Natural killer cell (primary cell): ENCODE data around the gene SAXO1. TPM values are rescaled to one million over a fixed set of nuclear protein-coding genes. Genes with fewer than 3 reads are reported as not detected.

ENCODE experiments used
- ATAC-seq, 3 donors: fragments of 150-1000 bp in 2 of 3; fragments of 200-7000 bp in 1 of 3; cut with Tn5 transposase; 1 replicate in 1 of 3; 2 replicates in 2 of 3; pipeline ENCODE4 v1.10.0; 2021; ENCODE audit warnings: mild to moderate bottlenecking in 2 of 3, moderate library complexity in 2 of 3
- DNase-seq, 2 donors: peaks; one replicate each; pipeline versions ENCODE4 v3.0.0 to v3.0.0-alpha.2; 2013 to 2021; ENCODE audit warnings: mixed read lengths in 1 of 2
- H3K27ac ChIP-seq: one replicate; pipeline ENCODE4 v1.5.1; 2013; ENCODE audit warnings: mild to moderate bottlenecking, low read length
- H3K27me3 ChIP-seq: one replicate; pipeline ENCODE4 v1.6.1; 2013; ENCODE audit warnings: low read length; ENCODE audit not compliant: control insufficient read depth, insufficient read depth
- H3K36me3 ChIP-seq: one replicate; pipeline ENCODE4 v1.6.1; 2013; ENCODE audit warnings: low read length; ENCODE audit not compliant: control insufficient read depth, insufficient read depth
- H3K4me1 ChIP-seq: one replicate; pipeline ENCODE4 v1.6.1; 2013; ENCODE audit warnings: low read length; ENCODE audit not compliant: control insufficient read depth, insufficient read depth
- H3K4me3 ChIP-seq: one replicate; pipeline ENCODE4 v1.5.1; 2013; ENCODE audit warnings: low read length
- H3K9me3 ChIP-seq: one replicate; pipeline ENCODE4 v1.6.1; 2013; ENCODE audit warnings: low read length; ENCODE audit not compliant: control insufficient read depth, insufficient read depth
- H3K27ac Mint-ChIP-seq, 2 donors: one replicate each; pipeline ENCODE4 v1.8.0; 2022; ENCODE audit warnings: mild to moderate bottlenecking in 2 of 2, mixed read lengths in 2 of 2, moderate library complexity in 1 of 2
- H3K27me3 Mint-ChIP-seq, 2 donors: one replicate each; pipeline ENCODE4 v1.8.0; 2022; ENCODE audit warnings: low read depth in 2 of 2, mixed read lengths in 2 of 2
- H3K36me3 Mint-ChIP-seq: one replicate; pipeline ENCODE4 v1.8.0; 2022; ENCODE audit warnings: mixed read lengths
- H3K4me1 Mint-ChIP-seq, 2 donors: one replicate each; pipeline ENCODE4 v1.8.0; 2022; ENCODE audit warnings: mixed read lengths in 2 of 2
- H3K4me3 Mint-ChIP-seq: one replicate; pipeline ENCODE4 v1.8.0; 2022; ENCODE audit warnings: mild to moderate bottlenecking, moderate library complexity, mixed read lengths
- H3K9me3 Mint-ChIP-seq, 2 donors: one replicate each; pipeline ENCODE4 v1.8.0; 2022; ENCODE audit warnings: mixed read lengths in 2 of 2
- WGBS: methylation state at CpG from one replicate; pipeline ENCODE4 v1.1.7; 2013; ENCODE audit warnings: missing lambda C conversion rate; ENCODE audit not compliant: insufficient coverage; 5-methylcytosine and 5-hydroxymethylcytosine counted together
- intact Hi-C: fragments of 100-400 bp; cut with micrococcal nuclease; formaldehyde crosslinking; loops from one replicate; pipeline ENCODE4 v1.14.2; 2022
- total RNA-seq, 4 donors: library from RNA; stranded (reverse); fragments of 120-200 nt in 1 of 4; gene quantifications; one replicate each; pipeline versions ENCODE4 v1.2.3 to v1.2.4, GENCODE V29; 2013 to 2022
- TF ChIP-seq, protein P1 (sequence below): fragments of 200-600 bp; IDR thresholded peaks from one replicate; pipeline ENCODE4 v1.8.0; 2022; ENCODE audit warnings: antibody characterized with exemption

Gene SAXO1
- total RNA-seq, 3 donors from 2014 or later (not counting 1 experiment from before 2014, with no cell fraction given): 0.21 to 0.28 TPM; not detected in 1

DNA sequence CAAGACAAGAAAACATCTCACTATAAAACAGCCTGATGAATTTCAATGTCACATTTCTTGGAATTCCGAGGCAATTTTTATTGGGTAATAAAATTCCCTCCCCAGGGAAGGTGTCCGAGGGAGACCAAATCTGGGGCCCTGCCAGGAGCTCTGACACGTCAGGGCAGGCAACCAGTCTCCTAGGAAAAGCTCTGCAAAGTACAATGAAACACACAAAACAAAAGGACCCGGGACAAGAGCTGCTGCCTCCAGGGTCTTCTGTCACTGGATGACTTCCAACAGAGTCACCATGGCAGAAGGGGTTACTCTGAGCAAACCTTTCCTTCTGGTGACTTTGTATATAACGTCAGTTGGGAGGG, 50.8 kb downstream of the SAXO1 start:
- intact Hi-C loops: no loop called here
- H3K4me3 Mint-ChIP-seq: no peak overlapping the region

DNA sequence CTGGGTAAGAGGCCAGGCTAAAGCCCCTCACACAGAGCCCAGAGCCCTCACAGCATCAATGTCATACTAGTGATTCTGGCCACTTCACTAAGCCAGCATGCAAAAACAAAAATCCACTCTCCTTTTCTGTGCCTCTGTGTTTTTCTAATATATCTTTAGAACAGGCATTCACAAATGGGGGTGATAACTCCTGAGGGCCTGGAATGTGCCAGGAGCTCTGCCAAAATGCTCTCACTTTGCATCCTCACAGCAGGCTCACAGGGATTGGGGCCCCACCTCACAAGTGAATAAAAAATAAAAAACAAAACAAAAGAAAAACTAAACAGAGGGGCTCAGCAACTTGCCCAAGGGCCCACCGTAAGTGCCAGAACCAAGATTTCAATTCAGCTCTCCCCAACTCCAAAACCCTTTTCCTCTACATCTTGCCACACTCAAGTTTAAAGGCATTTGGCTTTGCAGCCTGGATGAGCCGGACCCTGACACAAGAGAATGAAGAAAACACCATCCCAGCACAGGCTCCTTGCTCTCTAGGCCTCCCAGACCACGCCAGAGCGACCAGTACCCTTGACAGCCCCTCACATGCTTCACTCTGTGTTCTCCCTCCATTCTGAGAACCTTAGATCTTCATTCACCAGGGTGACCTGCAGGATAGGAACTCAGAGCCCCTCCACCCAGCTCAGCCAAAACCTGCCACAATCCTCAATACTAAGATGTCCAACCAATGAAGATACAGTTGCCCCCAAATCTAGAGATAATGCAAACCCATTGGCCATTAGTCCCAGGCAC, 51.3 kb downstream of the SAXO1 start:
- H3K4me3 Mint-ChIP-seq: no peak overlapping the region
- Histone ChIP-seq H3K27me3 (no peaks in the 10 kb centered on the region), H3K9me3 (no peaks in the 10 kb centered on the region), H3K4me1 (no peaks in the 10 kb centered on the region), H3K36me3 (no peaks in the 10 kb centered on the region), H3K27ac (no peak overlapping the region), H3K4me3 (no peak overlapping the region)
- H3K36me3 Mint-ChIP-seq: no peaks in the 10 kb centered on the region
- H3K4me1 Mint-ChIP-seq: peaks cover 4 to 5% of the 10 kb centered on the region in 2 donors
- ATAC-seq (no peak), DNase-seq (no peak)
- 86% methylated on average over 4 of the region's 4 CpGs for WGBS
- peaks cover 13 to 17% of the 10 kb centered on the region in 2 donors for H3K27me3 Mint-ChIP-seq
- TF ChIP-seq, protein P1, sequence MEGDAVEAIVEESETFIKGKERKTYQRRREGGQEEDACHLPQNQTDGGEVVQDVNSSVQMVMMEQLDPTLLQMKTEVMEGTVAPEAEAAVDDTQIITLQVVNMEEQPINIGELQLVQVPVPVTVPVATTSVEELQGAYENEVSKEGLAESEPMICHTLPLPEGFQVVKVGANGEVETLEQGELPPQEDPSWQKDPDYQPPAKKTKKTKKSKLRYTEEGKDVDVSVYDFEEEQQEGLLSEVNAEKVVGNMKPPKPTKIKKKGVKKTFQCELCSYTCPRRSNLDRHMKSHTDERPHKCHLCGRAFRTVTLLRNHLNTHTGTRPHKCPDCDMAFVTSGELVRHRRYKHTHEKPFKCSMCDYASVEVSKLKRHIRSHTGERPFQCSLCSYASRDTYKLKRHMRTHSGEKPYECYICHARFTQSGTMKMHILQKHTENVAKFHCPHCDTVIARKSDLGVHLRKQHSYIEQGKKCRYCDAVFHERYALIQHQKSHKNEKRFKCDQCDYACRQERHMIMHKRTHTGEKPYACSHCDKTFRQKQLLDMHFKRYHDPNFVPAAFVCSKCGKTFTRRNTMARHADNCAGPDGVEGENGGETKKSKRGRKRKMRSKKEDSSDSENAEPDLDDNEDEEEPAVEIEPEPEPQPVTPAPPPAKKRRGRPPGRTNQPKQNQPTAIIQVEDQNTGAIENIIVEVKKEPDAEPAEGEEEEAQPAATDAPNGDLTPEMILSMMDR: no peak
- no peak overlapping the region for H3K27ac Mint-ChIP-seq
- intact Hi-C loops: no loop called here
- H3K9me3 Mint-ChIP-seq: no peaks in the 10 kb centered on the region

More for the DNA sequence above, 50.8 kb downstream of the SAXO1 start:
- Mint-ChIP-seq H3K27ac (no peak overlapping the region), H3K4me1 (no peaks in the 10 kb centered on the region), H3K27me3 (peaks cover 13% of the 10 kb centered on the region in 2 donors), H3K36me3 (no peaks in the 10 kb centered on the region), H3K9me3 (no peaks in the 10 kb centered on the region)
- Histone ChIP-seq H3K27me3 (no peaks in the 10 kb centered on the region), H3K36me3 (no peaks in the 10 kb centered on the region), H3K4me3 (no peak overlapping the region), H3K27ac (no peak overlapping the region), H3K9me3 (no peaks in the 10 kb centered on the region), H3K4me1 (no peaks in the 10 kb centered on the region)
- WGBS: 92% methylated on average over 4 of the region's 5 CpGs
- TF ChIP-seq, protein P1: no peak
- DNase-seq (no peak), ATAC-seq (no peak)

DNA sequence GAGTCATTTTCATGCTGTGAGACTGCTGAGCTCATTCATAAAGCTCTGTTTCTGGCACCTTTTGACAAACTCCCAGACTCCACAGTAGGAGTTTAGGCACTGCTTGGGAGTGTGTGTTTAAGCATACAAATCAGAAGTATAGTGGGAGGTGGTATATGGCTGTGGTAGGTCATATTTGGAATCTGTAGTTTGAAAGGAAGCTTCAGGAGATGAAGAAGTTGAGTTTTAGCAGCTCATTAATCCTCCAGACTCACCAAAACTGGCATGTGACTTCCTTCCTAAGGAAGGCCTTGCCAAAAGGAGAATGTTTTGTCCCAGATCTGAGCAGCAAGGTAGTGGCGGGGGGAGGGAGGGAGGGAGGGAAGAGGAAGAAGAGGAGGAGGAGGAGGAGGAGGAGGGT, 52.8 kb downstream of the SAXO1 start:
- no peaks in the 10 kb centered on the region for H3K4me1 ChIP-seq
- no peak for DNase-seq
- Mint-ChIP-seq H3K4me3 (no peak overlapping the region), H3K4me1 (peaks cover 7 to 12% of the 10 kb centered on the region in 2 donors), H3K36me3 (no peaks in the 10 kb centered on the region), H3K9me3 (no peaks in the 10 kb centered on the region), H3K27me3 (peaks cover 13 to 21% of the 10 kb centered on the region in 2 donors), H3K27ac (no peak overlapping the region)
- H3K9me3 ChIP-seq: no peaks in the 10 kb centered on the region
- 0% methylated on average over 1 of the region's 1 CpG for WGBS
- TF ChIP-seq, protein P1: no peak
- intact Hi-C loops: no loop called here
- ATAC-seq: no peak
- no peak overlapping the region for H3K4me3 ChIP-seq
- no peaks in the 10 kb centered on the region for H3K27me3 ChIP-seq
- H3K27ac ChIP-seq: no peak overlapping the region
- H3K36me3 ChIP-seq: no peaks in the 10 kb centered on the region

DNA sequence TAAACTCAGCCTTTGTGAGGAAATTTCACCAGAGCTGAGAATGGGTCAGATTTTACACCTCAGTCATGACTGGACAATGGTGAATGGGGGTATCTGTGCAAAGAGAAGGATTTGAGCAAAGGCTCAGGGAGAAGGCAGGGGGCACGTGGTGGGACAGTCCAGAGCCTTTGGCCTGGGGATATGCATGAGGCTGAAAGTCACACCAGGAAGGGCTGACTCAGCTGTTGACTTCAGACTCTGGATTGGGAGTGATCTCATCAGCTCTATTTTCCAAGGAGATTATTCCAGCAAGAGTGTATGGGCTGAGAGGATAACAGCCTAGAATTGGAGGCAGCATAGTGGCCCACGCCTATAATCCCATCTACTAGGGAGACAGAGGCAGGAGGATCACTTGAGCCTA, 53.6 kb downstream of the SAXO1 start:
- H3K36me3 Mint-ChIP-seq: no peaks in the 10 kb centered on the region
- ATAC-seq (no peak), DNase-seq (no peak)
- Histone ChIP-seq H3K4me3 (no peak overlapping the region), H3K36me3 (no peaks in the 10 kb centered on the region), H3K27ac (no peak overlapping the region), H3K4me1 (no peaks in the 10 kb centered on the region), H3K27me3 (no peaks in the 10 kb centered on the region), H3K9me3 (no peaks in the 10 kb centered on the region)
- H3K27ac Mint-ChIP-seq: no peak overlapping the region
- intact Hi-C loops: no loop called here
- H3K27me3 Mint-ChIP-seq: peaks cover 17 to 29% of the 10 kb centered on the region in 2 donors
- TF ChIP-seq, protein P1: no peak
- no peak overlapping the region for H3K4me3 Mint-ChIP-seq
- H3K4me1 Mint-ChIP-seq: peaks cover 7 to 12% of the 10 kb centered on the region in 2 donors
- WGBS: 72% methylated on average over 2 of the region's 2 CpGs
- no peaks in the 10 kb centered on the region for H3K9me3 Mint-ChIP-seq
